Fibroblast of mammary gland (primary cell): ENCODE results near the gene TMEM181.

Source experiments
- DNase-seq: peaks from one replicate; pipeline ENCODE4 v3.0.0-alpha.2; 2010; ENCODE audit warnings: low read depth
- H3K4me3 ChIP-seq: 2 replicates; pipeline ENCODE4 v1.5.1; 2011; ENCODE audit warnings: low read depth, mild to moderate bottlenecking, low read length, moderate library complexity; ENCODE audit not compliant: control insufficient read depth
- TF ChIP-seq, protein P1 (sequence below): conservative IDR thresholded peaks from 2 replicates; pipeline ENCODE4 v1.5.1; 2011; ENCODE audit warnings: low read depth, low read length, inconsistent platforms; ENCODE audit not compliant: control insufficient read depth, insufficient read depth

Gene TMEM181, protein sequence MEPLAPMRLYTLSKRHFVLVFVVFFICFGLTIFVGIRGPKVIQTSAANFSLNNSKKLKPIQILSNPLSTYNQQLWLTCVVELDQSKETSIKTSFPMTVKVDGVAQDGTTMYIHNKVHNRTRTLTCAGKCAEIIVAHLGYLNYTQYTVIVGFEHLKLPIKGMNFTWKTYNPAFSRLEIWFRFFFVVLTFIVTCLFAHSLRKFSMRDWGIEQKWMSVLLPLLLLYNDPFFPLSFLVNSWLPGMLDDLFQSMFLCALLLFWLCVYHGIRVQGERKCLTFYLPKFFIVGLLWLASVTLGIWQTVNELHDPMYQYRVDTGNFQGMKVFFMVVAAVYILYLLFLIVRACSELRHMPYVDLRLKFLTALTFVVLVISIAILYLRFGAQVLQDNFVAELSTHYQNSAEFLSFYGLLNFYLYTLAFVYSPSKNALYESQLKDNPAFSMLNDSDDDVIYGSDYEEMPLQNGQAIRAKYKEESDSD

DNA sequence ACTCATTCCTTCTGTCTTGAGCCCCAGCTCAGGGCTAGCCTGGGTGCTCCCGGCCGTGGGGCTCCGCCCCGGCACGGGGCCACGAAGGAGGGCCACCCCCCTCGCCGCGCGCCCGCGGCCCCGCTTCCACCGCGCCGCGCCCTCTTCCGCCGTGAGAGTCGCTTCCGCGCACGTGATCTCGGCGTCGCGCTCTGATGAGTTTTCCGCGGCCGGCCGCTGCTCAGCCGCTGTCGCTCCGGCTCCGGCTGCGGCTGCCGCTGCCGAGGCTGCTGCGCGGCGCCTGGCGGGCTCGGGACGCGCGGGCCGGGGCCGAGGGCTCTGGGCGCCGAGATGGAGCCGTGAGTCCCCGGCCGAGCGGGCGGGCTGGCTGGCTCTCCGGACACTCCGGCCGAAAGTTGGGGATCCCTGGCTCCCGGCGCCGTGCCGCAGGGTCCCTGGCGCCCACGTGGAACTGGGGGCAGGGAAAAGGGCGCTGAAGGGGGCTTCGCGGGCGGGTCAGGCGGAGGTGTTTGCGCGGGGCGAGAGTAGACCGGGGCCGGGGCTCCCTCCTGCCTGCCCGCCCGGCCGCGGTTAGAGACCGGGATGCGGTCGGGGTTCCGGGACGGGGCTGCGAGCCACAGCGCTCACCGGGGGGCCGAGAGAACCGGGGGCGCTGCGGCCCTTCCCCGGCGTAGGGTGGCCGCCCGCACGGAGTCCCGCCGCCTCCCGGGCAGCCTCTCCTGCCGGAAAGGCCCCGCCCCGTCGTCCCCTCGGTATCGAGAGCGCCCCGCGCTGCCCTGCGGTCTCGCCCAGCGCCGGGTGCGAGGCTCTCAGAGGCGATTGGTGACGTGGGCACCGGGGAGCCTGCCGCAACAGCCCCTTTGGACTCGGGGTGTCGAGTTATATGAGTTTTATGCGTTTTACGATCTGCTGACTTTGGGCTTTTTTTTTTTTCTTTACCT is at the start of gene TMEM181:
Gene TMEM181, plus strand, starts transcription at position 197 of the 941 bp plus-strand sequence. Its CDS starts 134 bp downstream, at position 331.
- peak within 1 kb of the TSS; percentile 71 for H3K4me3 ChIP-seq
- TF ChIP-seq, protein P1, sequence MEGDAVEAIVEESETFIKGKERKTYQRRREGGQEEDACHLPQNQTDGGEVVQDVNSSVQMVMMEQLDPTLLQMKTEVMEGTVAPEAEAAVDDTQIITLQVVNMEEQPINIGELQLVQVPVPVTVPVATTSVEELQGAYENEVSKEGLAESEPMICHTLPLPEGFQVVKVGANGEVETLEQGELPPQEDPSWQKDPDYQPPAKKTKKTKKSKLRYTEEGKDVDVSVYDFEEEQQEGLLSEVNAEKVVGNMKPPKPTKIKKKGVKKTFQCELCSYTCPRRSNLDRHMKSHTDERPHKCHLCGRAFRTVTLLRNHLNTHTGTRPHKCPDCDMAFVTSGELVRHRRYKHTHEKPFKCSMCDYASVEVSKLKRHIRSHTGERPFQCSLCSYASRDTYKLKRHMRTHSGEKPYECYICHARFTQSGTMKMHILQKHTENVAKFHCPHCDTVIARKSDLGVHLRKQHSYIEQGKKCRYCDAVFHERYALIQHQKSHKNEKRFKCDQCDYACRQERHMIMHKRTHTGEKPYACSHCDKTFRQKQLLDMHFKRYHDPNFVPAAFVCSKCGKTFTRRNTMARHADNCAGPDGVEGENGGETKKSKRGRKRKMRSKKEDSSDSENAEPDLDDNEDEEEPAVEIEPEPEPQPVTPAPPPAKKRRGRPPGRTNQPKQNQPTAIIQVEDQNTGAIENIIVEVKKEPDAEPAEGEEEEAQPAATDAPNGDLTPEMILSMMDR: no peak
- peak; percentile 75 for DNase-seq

DNA sequence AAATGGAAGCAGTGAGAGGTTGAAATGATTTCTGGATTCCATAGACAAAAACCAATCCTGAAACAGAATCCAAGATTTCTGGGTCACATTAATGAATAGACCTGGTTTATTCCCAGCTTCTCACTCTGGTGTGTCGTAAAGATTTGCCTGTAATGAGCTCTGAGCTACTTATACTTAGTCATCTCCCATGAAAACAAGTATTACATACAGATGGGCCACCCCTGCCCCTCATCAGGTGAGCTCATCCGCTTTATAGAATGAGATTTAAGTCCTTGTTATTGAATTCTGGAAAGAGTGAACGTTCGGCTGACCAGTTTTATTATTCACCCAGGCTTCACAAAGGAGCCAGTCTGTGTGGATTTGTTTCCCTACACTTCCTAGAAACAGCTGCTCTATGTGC is 47.1 kb upstream of the TMEM181 start:
- DNase-seq: no peak
- no peak overlapping the region for H3K4me3 ChIP-seq
- TF ChIP-seq, protein P1: no peak

DNA sequence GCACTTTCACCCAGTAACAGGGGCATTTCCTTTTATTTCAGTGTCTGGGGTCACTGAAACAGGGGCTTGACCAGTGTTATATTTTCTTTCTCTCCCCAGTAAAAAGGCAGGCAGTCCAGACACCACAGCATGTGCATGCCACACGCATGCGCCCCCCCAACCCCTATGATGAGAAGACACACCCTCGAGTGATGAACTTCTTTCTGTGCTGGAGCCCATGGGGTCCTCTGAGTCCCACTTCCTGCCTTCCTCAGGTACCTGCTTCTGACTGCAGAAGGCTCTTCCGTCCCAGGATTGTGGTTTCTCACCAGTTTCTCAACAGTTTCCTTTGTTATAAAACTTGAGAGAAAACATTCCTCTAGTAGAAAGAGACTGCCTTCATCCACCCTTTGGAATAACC is 45.7 kb upstream of the TMEM181 start:
- no peak overlapping the region for H3K4me3 ChIP-seq
- no peak for DNase-seq
- TF ChIP-seq, protein P1: no peak

DNA sequence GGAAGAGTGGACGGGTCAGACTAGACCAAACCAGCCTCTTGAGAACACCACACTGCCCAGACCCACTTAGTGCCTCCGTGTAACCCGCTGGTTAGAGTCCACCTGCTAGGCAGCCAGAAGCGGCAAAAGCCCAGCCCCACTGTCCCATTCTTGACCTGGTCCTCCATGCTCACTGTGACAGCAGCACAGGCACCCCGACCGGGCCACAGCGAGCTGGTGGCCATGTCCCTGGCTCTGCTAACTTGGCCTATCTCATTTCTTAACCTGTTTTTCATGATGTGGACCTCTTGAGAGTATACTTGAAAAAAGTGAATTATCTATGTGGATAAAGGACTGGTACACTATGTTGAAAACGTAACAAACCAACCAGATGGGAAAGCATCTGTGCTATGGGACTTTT is 44.9 kb upstream of the TMEM181 start:
- no peak overlapping the region for H3K4me3 ChIP-seq
- TF ChIP-seq, protein P1: no peak
- no peak for DNase-seq

DNA sequence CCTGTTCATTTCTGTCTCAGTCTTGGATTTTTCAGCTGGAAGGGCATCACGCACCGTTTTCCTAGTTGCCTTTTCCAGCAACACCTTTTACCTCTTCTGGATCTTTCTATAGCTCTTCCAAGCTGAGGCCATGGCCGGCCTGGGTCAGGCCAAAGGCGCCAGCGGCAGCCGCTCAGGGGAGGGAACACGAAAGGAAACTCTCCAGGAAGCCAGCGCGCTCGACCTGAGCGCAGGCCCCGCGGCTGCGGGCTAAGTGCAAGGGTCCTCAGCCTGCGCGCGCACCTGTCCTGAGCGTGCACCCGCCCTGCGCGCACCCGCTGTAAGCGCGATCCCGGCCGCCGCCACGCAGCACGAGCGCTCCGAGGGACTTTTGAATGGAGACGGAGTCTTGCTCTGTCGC is 43.8 kb upstream of the TMEM181 start:
- TF ChIP-seq, protein P1: no peak
- H3K4me3 ChIP-seq: no peak overlapping the region
- no peak for DNase-seq

DNA sequence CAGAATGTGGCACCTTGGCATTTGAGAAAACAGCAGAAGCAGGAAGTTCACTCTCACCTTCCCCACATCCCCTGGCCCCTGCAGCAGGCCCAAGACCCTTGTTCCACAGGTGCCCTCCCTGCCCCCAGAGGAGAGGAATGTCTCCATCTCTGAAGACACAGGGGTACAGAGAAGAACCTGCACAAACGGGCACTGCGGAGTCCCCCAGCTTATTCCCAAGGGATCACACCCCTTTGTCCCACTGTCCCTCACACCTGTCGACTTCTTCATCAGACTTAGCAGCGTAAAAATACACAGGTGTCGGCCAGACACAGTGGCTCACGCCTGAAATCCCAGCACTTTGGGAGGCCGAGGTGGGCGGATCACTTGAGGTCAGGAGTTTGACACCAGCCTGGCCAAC is 42.9 kb upstream of the TMEM181 start:
- TF ChIP-seq, protein P1: no peak
- no peak for DNase-seq
- no peak overlapping the region for H3K4me3 ChIP-seq
